Activated CD8-positive, alpha-beta memory T cell treated with anti-CD3 and anti-CD28 coated beads, Interleukin-2, amount 50 U/mL, for 24 hours (primary cell): ENCODE data around the gene STOM.
A peak's percentile ranks its signal among the peaks of the same experiment; 100 is the strongest.
"Not testable (repeated sequence)": the region's sequence is repeated elsewhere in the genome, so short reads cannot be mapped to it uniquely, and the experiment has no call there.

Experiments
- DNase-seq: peaks from one replicate; pipeline ENCODE4 v3.0.0-alpha.2; 2020; ENCODE audit errors: extremely low read depth

Gene STOM, protein sequence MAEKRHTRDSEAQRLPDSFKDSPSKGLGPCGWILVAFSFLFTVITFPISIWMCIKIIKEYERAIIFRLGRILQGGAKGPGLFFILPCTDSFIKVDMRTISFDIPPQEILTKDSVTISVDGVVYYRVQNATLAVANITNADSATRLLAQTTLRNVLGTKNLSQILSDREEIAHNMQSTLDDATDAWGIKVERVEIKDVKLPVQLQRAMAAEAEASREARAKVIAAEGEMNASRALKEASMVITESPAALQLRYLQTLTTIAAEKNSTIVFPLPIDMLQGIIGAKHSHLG

DNA sequence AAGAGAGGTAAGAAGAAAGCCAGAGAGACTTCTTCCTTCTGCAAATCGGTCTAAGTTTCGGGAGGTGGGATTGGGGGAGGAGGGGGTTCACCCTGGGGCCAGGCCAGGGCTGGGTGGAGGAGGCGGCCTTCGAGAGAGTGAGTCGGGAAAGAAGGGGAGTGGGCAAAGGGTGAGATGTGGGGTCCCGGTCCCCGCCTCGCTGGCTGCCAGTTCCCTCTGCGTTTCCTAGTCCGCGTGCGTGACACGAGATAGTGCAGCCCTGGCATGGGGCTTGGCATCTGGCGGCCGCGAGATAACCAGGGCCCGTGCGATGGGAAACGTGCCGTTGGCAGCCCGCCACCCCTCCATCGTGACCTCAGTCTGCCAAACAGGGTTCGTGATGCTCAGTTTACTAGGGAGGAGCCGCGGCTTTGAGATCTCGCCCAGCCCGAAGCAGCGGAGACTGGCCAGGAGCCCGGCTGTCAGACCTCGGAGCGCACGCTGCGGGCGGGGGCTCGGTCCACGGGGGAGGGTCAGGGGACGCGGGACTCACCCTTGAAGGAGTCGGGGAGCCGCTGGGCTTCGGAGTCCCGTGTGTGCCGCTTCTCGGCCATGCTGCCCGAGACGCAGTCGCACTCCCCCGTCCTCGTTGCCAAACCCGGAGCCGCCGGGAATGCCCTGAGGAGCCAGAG is at the start of gene STOM:
TSS of gene STOM (minus strand) at position 656 of the 671 bp plus-strand sequence. CDS start at position 593, 63 bp downstream.
- peak; percentile 6 for DNase-seq

DNA sequence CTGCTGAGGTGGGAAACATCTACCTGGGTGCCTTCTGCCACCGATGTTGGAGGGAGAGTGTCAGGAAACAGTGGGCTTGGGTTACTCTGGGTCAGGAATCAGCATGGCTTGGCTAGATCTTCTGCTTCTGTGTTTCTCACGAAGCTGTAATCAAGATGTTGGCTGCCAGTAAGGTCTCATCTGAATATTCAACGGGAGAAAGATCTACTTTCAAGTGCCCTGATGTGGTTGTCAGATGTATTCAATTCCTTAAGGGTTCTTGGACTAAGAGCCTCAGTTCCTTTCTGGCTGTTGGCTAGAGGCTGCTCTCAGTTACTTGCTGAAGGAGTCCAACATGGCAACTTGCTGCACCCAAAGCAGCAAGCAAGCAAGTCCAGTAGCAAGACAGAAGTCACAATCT is 41.9 kb upstream of the STOM start:
- no peak for DNase-seq

DNA sequence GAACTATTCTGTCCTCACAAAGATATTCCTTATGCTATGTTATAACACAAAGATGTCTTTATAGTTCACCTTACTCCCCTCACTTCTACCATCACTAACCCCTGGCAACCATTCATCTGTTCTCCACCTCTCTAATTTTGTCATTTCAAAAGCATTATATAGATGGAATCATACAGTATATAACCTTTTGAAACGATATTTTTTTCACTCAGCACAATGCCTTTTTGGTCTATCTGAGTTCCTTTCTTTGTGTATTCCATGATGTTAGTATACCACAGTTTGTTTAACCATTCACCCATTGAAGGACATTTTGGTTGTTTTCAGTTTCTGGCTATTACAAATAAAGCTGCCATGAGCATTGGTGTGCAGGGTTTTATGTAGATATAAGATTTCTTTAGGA is 35.8 kb upstream of the STOM start:
- DNase-seq = no peak

DNA sequence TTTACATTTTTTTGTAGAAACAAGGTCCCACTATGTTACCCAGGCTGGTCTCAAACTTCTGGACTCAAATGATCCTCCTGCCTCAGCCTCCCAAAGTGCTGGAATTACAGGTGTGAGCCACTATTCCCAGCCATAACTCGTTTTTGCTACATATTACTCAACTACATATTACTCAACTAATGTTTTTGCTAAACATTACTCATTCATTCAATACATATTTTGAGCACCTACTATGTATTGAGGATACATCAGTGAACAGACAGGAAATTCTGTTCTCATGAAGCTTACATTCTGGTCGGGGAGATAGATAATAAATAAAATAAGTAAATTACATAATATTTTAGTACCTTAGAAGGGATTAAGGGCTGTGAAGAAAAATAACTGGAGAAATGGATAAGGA is 34.9 kb upstream of the STOM start:
- no peak for DNase-seq

DNA sequence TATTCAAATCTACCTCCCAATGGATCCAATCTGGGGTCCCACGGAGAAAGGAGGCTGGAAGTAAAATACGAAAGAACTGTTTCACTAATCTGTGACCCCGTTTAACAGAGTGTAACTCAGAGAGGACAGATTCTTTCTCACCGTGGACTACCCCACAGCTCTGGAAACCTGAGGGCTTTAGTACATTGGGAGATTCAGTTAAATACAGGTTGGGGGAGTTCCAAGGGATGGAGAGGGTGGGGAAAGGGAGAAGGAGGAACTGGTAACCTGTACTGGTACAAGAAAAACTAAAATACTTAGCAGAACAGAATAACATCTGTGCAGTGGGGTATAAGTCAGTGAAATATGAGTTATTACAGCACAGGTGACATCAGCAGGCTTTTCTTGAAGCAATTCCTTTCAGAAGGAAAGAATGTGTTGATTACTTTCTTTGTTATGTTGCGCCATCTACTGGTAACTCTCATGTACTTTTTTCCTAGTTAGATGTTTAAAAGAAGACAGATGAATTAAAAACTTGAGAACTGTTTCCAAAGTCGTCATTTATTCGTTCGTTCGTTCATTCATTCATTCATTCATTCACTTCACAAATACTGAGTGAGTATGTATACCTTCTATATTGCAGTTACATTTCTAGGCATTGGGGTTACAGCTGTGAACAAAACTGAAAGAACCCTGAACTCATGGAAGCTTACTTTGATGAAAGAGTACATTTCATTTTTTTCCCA is 30.0 kb upstream of the STOM start:
- DNase-seq = no peak

DNA sequence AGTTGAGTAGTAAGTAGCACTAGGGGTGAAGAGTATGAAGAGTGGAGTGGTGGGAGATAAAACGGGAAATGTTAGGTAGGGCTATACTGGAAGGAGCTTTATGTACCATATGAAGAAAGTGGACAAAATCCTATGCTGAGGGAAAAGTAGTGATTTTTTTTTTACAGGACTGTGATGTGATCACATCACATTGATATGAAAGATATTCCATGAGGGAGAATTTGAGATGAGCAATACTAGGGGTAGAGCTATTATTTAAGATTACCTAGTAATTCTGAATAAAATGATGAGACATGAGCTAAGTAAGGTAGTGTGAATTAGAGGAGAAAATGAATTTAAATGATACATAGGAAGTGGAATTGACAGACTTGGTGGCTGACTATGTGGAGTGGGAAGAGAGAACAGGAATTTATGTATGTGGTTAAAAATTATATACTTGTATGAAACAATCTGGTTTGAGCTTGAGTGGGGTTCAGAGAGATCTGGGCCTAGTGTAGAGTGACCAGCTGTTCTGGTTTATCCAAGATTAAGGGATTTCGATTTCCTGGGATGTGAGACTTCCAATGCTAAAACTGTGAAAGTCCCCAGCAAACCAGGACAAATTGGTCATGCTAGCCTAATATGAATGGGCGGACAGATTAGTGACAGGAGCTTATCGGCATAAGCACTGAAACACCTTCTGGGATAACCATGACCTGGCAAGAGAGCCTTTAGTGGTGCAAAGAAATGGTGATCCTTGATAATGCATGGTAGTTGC is 29.3 kb upstream of the STOM start:
- no peak for DNase-seq

DNA sequence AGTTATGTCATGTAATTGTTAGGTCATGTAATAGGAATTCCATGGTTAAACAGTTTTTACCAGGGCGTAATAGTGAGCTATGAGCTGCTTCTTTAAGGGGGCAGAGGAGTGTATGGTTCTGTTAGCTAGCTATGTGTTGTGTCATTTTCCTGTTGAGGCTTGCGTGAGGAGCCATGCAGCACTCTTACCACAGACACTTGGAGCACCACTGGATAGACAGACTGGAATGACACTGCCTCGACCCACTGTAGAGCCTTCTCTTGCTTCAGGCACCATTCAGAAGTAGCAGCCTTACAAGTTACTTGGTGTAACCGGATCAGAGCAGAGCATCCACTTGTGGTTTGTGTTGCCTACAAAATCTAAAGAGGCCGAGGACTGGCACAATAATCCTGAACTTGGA is 28.3 kb upstream of the STOM start:
- DNase-seq = no peak

DNA sequence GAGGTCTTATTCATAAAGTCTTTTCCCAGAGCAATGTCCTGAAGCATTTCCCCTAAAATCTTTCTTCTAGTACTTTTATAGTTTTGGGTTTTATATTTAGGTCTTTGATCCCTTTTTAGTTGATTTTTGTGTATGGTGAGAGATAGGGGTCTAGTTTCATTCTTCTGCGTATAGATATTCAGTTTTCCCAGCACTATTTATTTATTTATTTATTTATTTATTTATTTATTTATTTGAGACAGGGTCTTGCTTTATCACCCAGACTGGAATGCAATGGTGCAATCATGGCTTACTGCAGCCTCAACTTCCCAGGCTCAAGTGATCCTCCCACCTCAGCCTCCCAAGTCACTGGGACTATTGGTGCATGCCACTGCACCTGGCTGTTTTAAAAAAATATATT is 27.2 kb upstream of the STOM start:
- DNase-seq = not testable (repeated sequence)

DNA sequence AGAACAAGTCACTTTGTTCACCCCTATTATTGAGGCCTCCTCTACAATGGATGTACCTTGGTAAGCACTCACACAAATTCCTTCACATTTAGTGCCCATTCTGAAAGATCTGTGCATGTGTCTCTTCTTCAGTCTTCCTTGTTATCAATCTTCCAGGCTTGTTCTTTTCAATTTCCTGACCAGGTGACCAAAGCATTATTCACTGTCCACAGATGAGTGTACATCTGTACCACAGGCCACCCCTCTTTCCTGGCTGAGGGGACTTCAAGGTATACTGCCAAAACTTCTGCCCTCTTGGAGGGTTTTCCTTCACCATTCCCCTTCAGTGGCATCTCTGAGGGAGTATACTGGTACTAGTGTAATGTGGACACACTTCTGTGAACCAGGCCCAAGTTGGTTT is 25.5 kb upstream of the STOM start:
- DNase-seq = no peak

DNA sequence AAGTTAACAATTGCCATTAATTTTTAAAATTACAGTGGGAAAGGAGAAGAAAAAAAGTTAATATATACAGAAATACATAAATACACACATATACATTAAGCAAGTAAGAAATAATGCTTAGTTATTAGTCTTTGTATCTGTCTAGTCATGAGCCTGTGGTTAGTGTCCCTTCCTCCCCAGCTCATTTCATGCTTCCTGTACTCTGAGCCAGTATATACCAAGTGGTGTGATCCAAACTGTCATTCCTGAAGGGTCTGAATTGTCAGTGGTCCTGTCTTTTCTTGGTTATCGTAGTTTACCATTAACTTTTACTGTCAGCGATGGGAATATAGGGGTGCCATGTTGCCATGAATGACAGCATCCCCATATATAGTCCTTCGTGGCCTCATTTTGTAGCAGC is 24.2 kb upstream of the STOM start:
- no peak for DNase-seq

DNA sequence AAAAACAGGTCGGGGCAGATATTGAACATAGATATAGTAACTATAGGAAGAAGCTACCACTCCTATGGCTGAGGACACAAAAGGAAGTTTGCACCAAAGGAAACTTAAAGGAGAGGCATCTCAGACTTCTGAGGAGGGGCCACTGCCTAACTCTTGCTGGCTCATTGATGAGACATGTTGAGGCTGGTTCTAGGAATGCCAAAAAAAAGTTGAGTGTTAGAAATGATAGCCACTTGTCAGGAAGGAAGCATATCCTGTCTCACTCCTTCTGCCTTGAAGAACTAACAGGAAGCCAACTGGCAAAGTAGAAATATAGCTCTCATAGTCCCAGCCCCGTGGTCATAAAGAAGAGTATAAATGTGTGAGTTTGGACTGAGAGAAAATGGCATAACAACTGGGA is 23.3 kb upstream of the STOM start:
- DNase-seq = no peak

DNA sequence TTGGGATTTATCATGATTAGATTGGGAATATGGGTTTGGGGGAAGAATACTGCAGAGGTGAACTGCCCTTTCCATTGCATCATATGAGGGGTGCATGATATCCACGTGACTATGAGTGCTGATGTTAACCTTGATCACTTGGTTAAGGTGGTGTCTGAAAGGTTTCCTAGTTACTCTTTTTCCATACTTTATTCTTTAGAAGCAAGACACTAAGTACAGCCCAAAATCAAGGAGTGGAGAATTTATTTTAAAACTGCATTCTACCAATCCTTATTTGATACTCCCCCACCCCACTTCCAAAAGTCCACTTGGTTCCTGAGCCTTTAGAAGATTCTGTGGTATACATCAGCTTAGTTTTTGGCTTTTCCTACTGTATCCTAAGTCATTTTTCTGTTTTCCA is 20.3 kb upstream of the STOM start:
- no peak for DNase-seq

DNA sequence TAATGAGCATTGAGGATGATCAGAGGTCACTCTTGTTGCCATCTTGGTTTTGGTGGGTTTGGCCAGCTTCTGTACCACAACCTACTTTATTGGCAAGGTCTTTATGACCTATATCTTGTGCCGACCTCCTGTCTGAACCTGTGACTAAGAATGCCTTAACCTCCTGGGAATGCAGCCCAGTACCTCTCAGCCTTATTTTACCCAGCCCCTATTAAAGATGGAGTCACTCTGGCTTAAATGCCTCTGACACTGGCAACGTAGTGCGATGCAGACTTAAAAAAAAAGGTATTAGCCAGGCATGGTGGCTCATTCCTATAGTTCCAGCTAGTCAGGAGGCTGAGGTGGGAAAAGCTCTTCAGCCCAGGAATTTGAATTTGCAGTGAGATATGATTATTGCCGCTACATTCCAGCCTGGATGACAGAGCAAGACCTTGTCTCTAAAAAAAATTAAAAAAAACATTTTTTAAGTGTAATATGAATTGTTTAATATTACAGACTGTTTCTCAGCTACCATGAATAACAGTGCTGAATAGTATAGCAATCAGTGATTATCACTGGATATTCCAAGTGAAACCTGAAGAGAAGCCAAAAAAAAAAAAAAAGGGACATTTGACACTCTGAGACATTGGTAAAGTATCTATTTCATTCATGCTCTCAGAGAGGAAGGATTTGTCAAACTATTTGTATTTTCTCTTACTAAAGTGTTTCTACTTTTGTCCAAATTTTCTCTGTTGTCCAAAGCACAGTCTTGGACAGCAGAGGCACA is 18.3 kb upstream of the STOM start:
- no peak for DNase-seq

DNA sequence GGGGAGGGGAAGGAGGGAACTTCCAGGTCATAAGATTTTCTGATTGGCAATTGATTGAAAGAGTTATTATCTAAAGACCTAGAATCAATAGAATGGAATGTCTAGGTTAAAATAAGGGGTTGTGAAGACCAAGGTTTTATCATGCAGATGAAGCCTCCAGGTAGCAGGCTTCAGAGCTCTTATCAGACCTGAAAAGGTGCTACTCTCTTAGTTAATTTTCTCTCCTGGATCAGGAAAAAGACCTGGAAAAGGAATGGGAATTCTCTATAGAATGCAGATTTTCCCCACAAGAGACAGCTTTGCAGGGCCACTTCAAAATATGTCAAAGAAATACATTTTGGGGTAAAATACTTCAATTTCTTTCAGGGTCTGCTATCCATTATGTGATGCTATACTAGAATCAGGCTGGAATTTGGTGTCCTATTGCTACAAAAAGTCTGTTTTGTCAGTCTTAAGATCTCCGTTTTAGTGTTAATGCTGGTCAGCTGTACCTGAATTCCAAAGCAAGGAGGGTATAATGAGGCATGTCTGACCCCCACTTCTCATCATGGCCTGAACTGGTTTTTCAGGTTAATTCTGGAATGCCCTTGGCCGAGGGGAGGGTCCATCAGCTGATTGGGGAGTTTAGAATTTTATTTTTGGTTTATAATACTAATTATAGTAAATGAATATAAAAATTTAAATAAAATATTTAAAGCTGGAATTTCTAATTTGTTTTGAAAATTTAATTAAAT is 16.6 kb upstream of the STOM start:
- DNase-seq = no peak

DNA sequence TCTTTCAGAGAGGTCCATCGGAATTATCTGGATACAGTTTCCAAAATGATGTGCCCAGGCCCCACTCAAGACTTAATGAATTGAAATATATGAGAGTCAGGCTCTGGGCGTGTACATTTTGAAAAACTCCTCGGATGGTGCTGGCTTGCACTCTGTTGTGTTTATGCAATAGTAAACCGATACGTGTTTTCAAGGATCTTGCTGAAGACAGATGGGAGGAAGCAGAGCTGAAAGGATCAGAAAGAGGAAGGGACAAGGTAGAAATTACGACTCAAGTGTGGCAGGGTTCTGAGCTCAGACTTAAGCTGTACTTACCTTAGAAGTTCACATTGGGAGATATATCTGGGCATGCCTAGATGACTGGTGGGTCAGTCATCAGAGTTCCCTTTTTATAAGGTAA is 13.7 kb upstream of the STOM start:
- DNase-seq = no peak

DNA sequence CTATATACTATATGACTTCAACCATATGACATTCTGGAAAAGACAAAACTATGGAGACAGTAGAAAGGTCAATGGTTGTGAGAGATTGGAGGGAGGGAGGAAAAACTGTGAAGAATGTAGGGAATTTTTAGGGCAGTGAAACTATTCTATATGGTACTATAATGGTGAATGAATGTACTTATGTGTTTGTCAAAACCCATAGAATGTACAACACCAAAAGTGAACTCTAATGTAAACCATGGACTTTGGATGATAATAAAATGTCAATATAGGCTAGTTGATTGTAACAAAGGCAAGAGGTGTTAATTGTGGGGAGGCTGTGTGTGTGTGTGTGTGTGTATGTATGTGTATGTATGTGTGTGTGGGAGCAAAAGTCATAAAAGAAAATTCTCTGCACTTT is 10.8 kb upstream of the STOM start:
- no peak for DNase-seq

DNA sequence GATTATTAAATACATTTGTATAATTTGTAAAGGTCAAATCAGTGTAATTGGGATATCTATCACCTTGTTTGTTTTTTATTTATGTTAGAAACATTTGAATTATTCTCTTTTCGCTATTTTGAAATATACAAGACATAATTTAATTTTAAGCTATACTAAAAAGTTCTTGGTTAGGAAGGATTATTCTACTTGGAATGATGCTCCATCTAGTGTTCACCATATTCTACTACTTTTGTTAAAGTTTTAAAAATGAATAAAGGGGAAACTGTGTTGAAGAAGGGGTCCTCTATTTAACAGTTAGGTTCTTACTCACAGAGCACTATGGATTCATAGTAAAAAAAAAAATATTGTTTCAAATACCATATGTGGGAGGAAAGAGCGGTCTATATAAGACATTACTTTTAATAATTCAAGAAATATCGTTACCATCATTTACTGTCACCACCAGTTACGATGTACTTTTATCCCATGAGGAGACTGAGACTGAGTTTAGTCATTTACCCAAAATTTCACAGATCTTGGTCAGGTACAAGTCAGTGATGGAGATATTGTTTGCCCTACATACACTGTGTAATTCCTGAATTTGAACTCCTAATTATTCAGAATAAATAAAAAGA is 6.3 kb upstream of the STOM start:
- DNase-seq = no peak

DNA sequence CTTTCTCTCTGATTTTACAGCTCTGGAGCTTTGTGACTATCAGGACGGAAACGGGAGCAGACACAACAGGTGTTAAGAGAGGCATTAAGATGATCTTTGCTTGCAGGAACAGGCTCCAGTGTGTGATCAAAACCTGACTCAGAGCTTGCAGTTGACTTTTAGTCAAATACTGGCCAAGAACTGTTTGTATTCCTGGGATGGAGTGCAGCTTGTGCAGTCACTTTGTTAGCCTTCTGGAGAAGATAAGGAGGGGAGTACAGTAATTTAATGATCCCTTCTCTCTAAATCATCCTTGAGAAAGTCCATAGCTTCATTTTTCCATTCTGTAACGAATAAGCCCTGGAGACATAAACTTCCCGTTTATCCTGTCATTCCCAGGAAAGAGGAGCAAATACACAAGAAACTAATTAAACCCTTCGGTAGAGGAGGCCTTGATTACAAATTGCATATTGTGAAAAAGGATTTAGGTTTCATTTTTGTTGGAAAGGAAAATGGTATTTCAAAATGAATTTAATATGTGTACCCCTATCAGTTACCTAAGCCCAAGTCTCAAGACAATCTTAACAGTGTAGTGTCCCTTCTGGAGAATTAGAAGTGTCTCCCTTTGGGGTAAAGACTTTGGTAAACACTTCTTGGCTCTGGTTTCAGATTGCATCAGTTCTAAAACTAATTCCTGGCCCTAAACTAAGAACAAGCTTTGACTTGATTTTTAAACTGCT is 3.1 kb upstream of the STOM start:
- DNase-seq = no peak

DNA sequence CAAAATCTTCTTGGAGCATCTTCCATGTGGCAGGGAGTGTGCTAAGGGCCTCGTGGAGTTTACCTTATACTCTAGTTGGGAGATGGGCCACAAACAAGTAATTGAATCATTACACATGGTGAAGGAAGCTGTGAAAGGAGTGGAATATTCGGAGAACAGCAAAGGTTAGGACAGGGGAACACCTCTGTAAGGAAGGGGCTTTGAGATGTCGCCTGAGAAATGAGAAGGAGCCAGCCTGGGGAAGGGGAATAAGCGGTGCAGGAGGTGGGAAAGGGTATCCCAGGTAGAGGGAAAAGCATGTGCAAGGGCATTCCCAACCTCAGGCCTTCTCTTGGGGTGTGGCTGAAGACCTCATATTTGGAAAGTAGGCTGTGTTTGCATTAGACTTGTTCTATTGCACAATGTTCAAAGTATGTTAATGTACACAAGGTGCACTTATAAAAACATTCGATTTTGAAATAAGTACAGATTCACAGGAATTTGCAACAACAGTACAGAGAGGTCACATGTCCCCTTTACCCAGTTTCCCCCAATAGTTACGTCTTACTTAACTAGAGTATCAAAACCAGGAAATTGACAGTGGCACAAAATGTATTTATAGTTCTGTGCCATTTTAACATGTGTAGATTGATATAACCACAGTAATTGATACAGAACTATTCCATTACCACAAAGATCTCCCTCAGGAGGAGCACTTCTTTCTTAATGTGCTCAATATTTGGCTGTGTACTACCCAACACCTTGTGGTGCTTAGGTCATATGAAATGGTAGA is 2.4 kb upstream of the STOM start:
- no peak for DNase-seq
